Dermis microvascular lymphatic vessel endothelial cell (primary cell): ENCODE data around the gene HACD3. TPM values are rescaled to one million over a fixed set of nuclear protein-coding genes. Genes with fewer than 3 reads are reported as not detected.

Source experiments
- DNase-seq, 2 donors: peaks; one replicate each; pipeline versions ENCODE4 v3.0.0 to v3.0.0-alpha.2; 2010; ENCODE audit warnings: low read depth in 2 of 2
- total RNA-seq: library from RNA; depleted of rRNA; stranded (reverse); fragments of >200 nt; gene quantifications from 2 replicates; pipeline ENCODE4 v1.2.1, GENCODE V29; 2014

Gene HACD3
- 84.3 and 108 TPM in 2 replicates for total RNA-seq

- DNase-seq = peak; percentile 40 to 83
These were observed at the start of gene HACD3 for GRCh38 chr15:65530318-65531111. HACD3 (plus strand) TSS chr15:65530463; CDS start chr15:65530632, 169 bp downstream.

GRCh38 chr15:65484876-65485275 is 45.4 kb upstream of the HACD3 start:
- DNase-seq = no peak

- no peak for DNase-seq
These were observed 36.2 kb upstream of the HACD3 start for GRCh38 chr15:65494076-65494475.

GRCh38 chr15:65509321-65509720 is 20.9 kb upstream of the HACD3 start:
- DNase-seq = no peak

GRCh38 chr15:65512189-65512588 is 18.1 kb upstream of the HACD3 start:
- no peak for DNase-seq

GRCh38 chr15:65512807-65513416 is 17.4 kb upstream of the HACD3 start:
- peak in 1 of 2 donors; percentile 57 for DNase-seq

GRCh38 chr15:65516997-65517865 is 13.0 kb upstream of the HACD3 start, which contains the start of gene DPP8:
DPP8 (minus strand) TSS chr15:65517689; CDS start chr15:65512553, 5,136 bp downstream.
- DNase-seq = peak; percentile 84 to 95

GRCh38 chr15:65517866-65518207 is 12.4 kb upstream of the HACD3 start:
- no peak for DNase-seq

- no peak for DNase-seq
These were observed 11.5 kb upstream of the HACD3 start for GRCh38 chr15:65518633-65519285.

GRCh38 chr15:65521350-65521749 is 8.9 kb upstream of the HACD3 start:
- no peak for DNase-seq

GRCh38 chr15:65524226-65524625 is 6.0 kb upstream of the HACD3 start:
- no peak for DNase-seq

- peak in 1 of 2 donors; percentile 73 for DNase-seq
These were observed 4.6 kb upstream of the HACD3 start for GRCh38 chr15:65525622-65526021.

- DNase-seq = no peak
These were observed 1.7 kb upstream of the HACD3 start for GRCh38 chr15:65528461-65529060.

- no peak for DNase-seq
These were observed 423 bp upstream of the HACD3 start for GRCh38 chr15:65529762-65530317.

GRCh38 chr15:65532738-65533051 is 2.4 kb downstream of the HACD3 start:
- DNase-seq = no peak

GRCh38 chr15:65533057-65533756 is 2.9 kb downstream of the HACD3 start:
- DNase-seq = no peak

GRCh38 chr15:65535192-65535591 is 4.9 kb downstream of the HACD3 start:
- no peak for DNase-seq

GRCh38 chr15:65540314-65540713 is 10.1 kb downstream of the HACD3 start:
- no peak for DNase-seq

- DNase-seq = no peak
These were observed 11.1 kb downstream of the HACD3 start for GRCh38 chr15:65541231-65541820.

- no peak for DNase-seq
These were observed 17.6 kb downstream of the HACD3 start for GRCh38 chr15:65547841-65548240.
